Stimulated activated naive CD4-positive, alpha-beta T cell treated with Interleukin-2 at 50 U/mL for 16 hours (primary cell): ENCODE results near the gene ATP10A.
"Not testable (repeated sequence)": the region's sequence is repeated elsewhere in the genome, so short reads cannot be mapped to it uniquely, and the experiment has no call there.

Source experiments
- DNase-seq: peaks from one replicate; lab custom pipeline; 2025; lab: John Stamatoyannopoulos, UW

ATP10A gene

GRCh38 chr15:25641762-25642161 lies 221.4 kb downstream of the ATP10A start:
- no peak for DNase-seq

- DNase-seq = no peak
Observed at GRCh38 chr15:25641361-25641760, 221.8 kb downstream of the ATP10A start.

- DNase-seq = not testable (repeated sequence)
Observed at GRCh38 chr15:25640959-25641358, 222.2 kb downstream of the ATP10A start.

- no peak for DNase-seq
Observed at GRCh38 chr15:25640381-25640780, 222.7 kb downstream of the ATP10A start.

- not testable (repeated sequence) for DNase-seq
Observed at GRCh38 chr15:25636486-25636885, 226.6 kb downstream of the ATP10A start.

- DNase-seq = no peak
Observed at GRCh38 chr15:25635191-25635590, 227.9 kb downstream of the ATP10A start.

GRCh38 chr15:25633862-25634261 lies 229.3 kb downstream of the ATP10A start:
- no peak for DNase-seq

GRCh38 chr15:25631971-25632370 lies 231.2 kb downstream of the ATP10A start:
- DNase-seq = no peak
